AG09309 (cell line): ENCODE measurements around the gene OLIG1.

Experiments used
- DNase-seq: peaks from one replicate; pipeline ENCODE4 v3.0.0-alpha.2; 2010; ENCODE audit warnings: low read depth
- H3K4me3 ChIP-seq: 2 replicates; pipeline ENCODE4 v1.5.1; 2011; ENCODE audit warnings: mild to moderate bottlenecking, low read depth, low read length, moderate library complexity; ENCODE audit not compliant: control insufficient read depth
- CTCF ChIP-seq: IDR thresholded peaks from 2 replicates; pipeline ENCODE4 v1.5.1; 2011; ENCODE audit warnings: mild to moderate bottlenecking, low read depth, low read length, inconsistent platforms; ENCODE audit not compliant: insufficient read depth, control insufficient read depth; ENCODE audit errors: missing control alignments

Gene OLIG1

GRCh38 chr21:33046455-33046854, 23.5 kb upstream of the OLIG1 start:
- no peak for DNase-seq
- TF ChIP-seq CTCF = no peak
- H3K4me3 ChIP-seq = no peak overlapping the region

GRCh38 chr21:33047231-33047630, 22.7 kb upstream of the OLIG1 start:
- peak; percentile 2 for DNase-seq
- TF ChIP-seq CTCF = no peak
- no peak overlapping the region for H3K4me3 ChIP-seq

- no peak for DNase-seq
- TF ChIP-seq CTCF = no peak
- no peak overlapping the region for H3K4me3 ChIP-seq
Observed at GRCh38 chr21:33051925-33052324, 18.0 kb upstream of the OLIG1 start.

GRCh38 chr21:33053951-33054350, 16.0 kb upstream of the OLIG1 start:
- TF ChIP-seq CTCF = no peak
- no peak overlapping the region for H3K4me3 ChIP-seq
- no peak for DNase-seq

GRCh38 chr21:33055991-33056390, 13.9 kb upstream of the OLIG1 start:
- DNase-seq = no peak
- no peak overlapping the region for H3K4me3 ChIP-seq
- no peak for TF ChIP-seq CTCF

GRCh38 chr21:33057385-33057940, 12.5 kb upstream of the OLIG1 start:
- DNase-seq = no peak
- TF ChIP-seq CTCF = no peak
- H3K4me3 ChIP-seq = no peak overlapping the region

- no peak for TF ChIP-seq CTCF
- no peak for DNase-seq
- no peak overlapping the region for H3K4me3 ChIP-seq
Observed at GRCh38 chr21:33058527-33058926, 11.4 kb upstream of the OLIG1 start.
